HL-60 (cell line): ENCODE results near the gene ENTPD1.
A peak's percentile ranks its signal among the peaks of the same experiment; 100 is the strongest.

ENCODE experiments used
- DNase-seq, 2 experiments: peaks; one replicate each; pipeline ENCODE4 v3.0.0-alpha.2; 2010 to 2020; ENCODE audit warnings: low read depth in 1 of 2, low spot score in 1 of 2
- H3K27ac ChIP-seq: fragments of 250-450 bp; sonication (Bioruptor Pico); replicated peaks from 2 replicates; pipeline ENCODE4 v1.5.1; 2020; ENCODE audit warnings: mild to moderate bottlenecking, moderate library complexity
- H3K27me3 ChIP-seq: fragments of 250-450 bp; sonication (Bioruptor Pico); 2 replicates; pipeline ENCODE4 v1.5.1; 2021; ENCODE audit warnings: mild to moderate bottlenecking, moderate library complexity; ENCODE audit not compliant: insufficient read depth, poor library complexity, severe bottlenecking
- H3K4me3 ChIP-seq: replicated peaks from 2 replicates; pipeline ENCODE4 v1.5.1; 2011; ENCODE audit warnings: mild to moderate bottlenecking, control low read depth, low read length; ENCODE audit not compliant: insufficient read depth
- GABPA ChIP-seq: IDR thresholded peaks from 2 replicates; pipeline ENCODE4 v1.6.1; 2012; ENCODE audit warnings: low read depth
- POLR2AphosphoS5 ChIP-seq: IDR thresholded peaks from 2 replicates; pipeline ENCODE4 v1.6.1; 2012; ENCODE audit warnings: low read depth
- SPI1 ChIP-seq: IDR thresholded peaks from 2 replicates; pipeline ENCODE4 v1.6.1; 2012; ENCODE audit warnings: low read depth, mild to moderate bottlenecking, borderline replicate concordance
- TF ChIP-seq, protein P1 (sequence below): IDR thresholded peaks from 2 replicates; pipeline ENCODE4 v1.6.1; 2012; ENCODE audit warnings: low read depth; ENCODE audit not compliant: insufficient replicate concordance
- TF ChIP-seq, protein P2 (sequence below): IDR thresholded peaks from one replicate; pipeline ENCODE4 v1.5.1; 2011; ENCODE audit warnings: low read length, control low read depth, inconsistent platforms; ENCODE audit not compliant: insufficient read depth

Gene ENTPD1

DNA sequence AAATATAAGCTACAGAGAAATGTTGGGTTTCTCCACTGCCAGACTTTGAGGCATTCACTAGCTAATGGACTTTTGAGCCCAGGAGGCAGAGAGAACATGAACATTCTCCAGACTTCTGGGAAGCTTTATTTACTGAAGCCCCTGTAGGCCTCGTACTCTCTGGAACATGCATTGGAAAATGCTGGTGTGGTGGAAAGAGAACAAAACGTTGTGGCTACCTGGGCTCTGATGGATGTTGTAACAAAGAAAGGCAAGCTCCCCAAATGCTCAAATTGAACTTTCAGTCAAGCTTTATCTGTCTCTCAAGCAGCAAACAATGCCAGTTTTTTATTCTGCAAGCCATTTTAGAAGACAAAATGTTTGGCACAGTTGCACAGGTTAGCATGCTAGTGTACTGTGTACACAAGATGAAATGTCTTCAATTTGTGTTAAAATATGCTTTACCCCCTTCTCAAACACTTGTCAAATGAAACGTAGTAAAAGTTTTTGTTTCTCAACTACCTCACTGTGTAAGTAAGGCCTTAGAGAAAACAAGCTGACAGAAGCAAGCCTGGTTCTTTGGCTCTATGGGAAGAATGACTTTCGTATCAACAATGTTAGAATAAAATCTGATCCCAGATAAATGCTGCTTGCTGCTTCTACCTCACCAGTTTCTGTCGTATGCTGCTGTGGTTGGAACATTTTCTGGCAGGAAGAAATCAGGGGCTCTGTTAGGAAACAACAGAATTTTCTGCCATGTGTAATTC is 80.8 kb downstream of the ENTPD1 start:
- Histone ChIP-seq H3K27me3 (no peaks in the 10 kb centered on the region), H3K4me3 (no peak overlapping the region), H3K27ac (peak overlapping the region; percentile 19; the same call in 1 of the 2 replicates)
- no peak for DNase-seq
- TF ChIP-seq POLR2AphosphoS5, result no peak
- TF ChIP-seq SPI1, result no peak
- TF ChIP-seq GABPA, result no peak
- TF ChIP-seq, protein P1, sequence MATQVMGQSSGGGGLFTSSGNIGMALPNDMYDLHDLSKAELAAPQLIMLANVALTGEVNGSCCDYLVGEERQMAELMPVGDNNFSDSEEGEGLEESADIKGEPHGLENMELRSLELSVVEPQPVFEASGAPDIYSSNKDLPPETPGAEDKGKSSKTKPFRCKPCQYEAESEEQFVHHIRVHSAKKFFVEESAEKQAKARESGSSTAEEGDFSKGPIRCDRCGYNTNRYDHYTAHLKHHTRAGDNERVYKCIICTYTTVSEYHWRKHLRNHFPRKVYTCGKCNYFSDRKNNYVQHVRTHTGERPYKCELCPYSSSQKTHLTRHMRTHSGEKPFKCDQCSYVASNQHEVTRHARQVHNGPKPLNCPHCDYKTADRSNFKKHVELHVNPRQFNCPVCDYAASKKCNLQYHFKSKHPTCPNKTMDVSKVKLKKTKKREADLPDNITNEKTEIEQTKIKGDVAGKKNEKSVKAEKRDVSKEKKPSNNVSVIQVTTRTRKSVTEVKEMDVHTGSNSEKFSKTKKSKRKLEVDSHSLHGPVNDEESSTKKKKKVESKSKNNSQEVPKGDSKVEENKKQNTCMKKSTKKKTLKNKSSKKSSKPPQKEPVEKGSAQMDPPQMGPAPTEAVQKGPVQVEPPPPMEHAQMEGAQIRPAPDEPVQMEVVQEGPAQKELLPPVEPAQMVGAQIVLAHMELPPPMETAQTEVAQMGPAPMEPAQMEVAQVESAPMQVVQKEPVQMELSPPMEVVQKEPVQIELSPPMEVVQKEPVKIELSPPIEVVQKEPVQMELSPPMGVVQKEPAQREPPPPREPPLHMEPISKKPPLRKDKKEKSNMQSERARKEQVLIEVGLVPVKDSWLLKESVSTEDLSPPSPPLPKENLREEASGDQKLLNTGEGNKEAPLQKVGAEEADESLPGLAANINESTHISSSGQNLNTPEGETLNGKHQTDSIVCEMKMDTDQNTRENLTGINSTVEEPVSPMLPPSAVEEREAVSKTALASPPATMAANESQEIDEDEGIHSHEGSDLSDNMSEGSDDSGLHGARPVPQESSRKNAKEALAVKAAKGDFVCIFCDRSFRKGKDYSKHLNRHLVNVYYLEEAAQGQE, result no peak
- TF ChIP-seq, protein P2, sequence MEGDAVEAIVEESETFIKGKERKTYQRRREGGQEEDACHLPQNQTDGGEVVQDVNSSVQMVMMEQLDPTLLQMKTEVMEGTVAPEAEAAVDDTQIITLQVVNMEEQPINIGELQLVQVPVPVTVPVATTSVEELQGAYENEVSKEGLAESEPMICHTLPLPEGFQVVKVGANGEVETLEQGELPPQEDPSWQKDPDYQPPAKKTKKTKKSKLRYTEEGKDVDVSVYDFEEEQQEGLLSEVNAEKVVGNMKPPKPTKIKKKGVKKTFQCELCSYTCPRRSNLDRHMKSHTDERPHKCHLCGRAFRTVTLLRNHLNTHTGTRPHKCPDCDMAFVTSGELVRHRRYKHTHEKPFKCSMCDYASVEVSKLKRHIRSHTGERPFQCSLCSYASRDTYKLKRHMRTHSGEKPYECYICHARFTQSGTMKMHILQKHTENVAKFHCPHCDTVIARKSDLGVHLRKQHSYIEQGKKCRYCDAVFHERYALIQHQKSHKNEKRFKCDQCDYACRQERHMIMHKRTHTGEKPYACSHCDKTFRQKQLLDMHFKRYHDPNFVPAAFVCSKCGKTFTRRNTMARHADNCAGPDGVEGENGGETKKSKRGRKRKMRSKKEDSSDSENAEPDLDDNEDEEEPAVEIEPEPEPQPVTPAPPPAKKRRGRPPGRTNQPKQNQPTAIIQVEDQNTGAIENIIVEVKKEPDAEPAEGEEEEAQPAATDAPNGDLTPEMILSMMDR, result no peak

DNA sequence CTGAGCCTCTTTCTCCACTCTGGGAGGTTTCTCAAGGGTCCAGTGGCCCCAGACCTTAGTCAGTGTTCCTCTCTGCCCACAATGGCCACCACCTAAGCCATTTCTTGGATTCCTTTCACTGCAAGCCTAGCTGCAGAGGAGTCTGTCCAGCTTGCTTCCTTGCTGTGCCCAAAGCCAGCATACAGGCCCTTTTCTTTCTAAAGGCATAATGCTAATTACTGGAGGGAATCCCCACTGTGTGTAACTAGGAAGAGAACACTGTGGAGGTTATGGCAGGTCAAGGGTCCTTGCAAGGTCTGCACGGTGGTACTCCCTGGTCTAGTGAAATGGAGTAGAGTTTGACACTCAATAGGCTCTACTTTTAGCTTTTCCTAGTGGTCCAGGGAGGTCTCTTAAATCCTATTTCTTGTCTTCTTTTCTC is 81.4 kb downstream of the ENTPD1 start:
- Histone ChIP-seq H3K27me3 (no peaks in the 10 kb centered on the region), H3K27ac (peak overlapping the region; percentile 19; the same call in 1 of the 2 replicates), H3K4me3 (no peak overlapping the region)
- TF ChIP-seq SPI1 (no peak), POLR2AphosphoS5 (no peak), GABPA (no peak)
- TF ChIP-seq, protein P2, result no peak
- TF ChIP-seq, protein P1, result no peak
- no peak for DNase-seq

DNA sequence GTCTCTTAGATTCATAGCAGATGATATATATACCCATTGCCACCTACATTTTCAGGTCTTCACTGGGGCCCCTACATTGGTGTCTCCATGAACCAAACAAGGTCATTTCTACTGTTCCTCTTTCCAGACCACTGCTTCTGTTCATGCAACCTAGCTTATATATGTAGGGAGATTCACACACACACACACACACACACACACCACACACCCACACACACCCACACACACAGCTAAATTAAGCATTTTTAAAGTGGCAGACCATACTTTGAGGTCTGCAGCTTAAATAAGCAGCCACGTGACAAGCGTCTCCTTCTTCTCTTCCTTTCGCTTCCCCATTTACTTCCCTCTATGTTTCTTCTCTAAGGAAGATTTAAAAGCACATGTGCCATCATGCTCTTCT is 81.8 kb downstream of the ENTPD1 start:
- Histone ChIP-seq H3K4me3 (no peak overlapping the region), H3K27ac (peak overlapping the region; percentile 19; the same call in 1 of the 2 replicates), H3K27me3 (no peaks in the 10 kb centered on the region)
- DNase-seq, result peak; percentile 39 to 83
- peak; percentile 34; the same call in 1 of the 2 replicates for TF ChIP-seq SPI1
- no peak for TF ChIP-seq POLR2AphosphoS5
- no peak for TF ChIP-seq GABPA
- TF ChIP-seq, protein P2, result no peak

DNA sequence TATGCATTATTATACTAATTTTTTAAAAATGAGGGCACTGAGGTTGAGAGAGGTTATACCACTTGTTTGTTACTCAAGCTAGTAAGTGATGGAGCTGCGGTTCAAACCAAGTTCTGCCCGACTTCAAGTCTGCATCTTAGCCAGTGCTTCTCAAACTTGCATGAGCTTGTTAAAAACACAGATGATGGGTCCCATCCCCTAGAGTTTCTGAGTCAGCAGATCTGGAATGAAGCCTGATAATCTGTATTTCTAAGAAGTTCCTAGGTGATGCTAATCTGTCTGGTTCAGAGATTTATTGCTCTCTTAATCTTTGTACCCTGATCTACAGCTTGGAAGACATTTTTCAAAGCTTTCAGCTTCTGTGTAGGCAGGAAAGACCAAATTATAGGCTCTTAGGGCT is 84.2 kb downstream of the ENTPD1 start:
- Histone ChIP-seq H3K4me3 (no peak overlapping the region), H3K27ac (no peak overlapping the region), H3K27me3 (no peaks in the 10 kb centered on the region)
- TF ChIP-seq GABPA (no peak), SPI1 (no peak), POLR2AphosphoS5 (no peak)
- TF ChIP-seq, protein P2, result no peak
- TF ChIP-seq, protein P1, result no peak
- no peak for DNase-seq
